Transverse colon (tissue), 4 donors: ENCODE data around the gene CLEC20A. TPM values are rescaled to one million over a fixed set of nuclear protein-coding genes. Genes with fewer than 3 reads are reported as not detected.

Experiments used
- DNase-seq: peaks from one replicate; pipeline ENCODE4 v3.0.0-alpha.2; 2019
- H3K27ac ChIP-seq, 4 donors: fragments of 200-600 bp; sonication (generic); 2 replicates each; pipeline ENCODE4 v1.5.1; 2016 to 2018; ENCODE audit warnings: inconsistent platforms in 4 of 4
- H3K27me3 ChIP-seq: fragments of 200-600 bp; sonication (generic); 2 replicates; pipeline ENCODE4 v1.5.1; 2017; ENCODE audit warnings: inconsistent platforms
- H3K36me3 ChIP-seq, 4 donors: fragments of 200-600 bp; sonication (generic); 2 replicates each; pipeline ENCODE4 v1.5.1; 2017 to 2019; ENCODE audit warnings: inconsistent platforms in 4 of 4
- H3K4me1 ChIP-seq, 4 donors: fragments of 200-600 bp; sonication (generic); 2 replicates each; pipeline ENCODE4 v1.5.1; 2017 to 2020; ENCODE audit warnings: inconsistent platforms in 4 of 4
- H3K4me3 ChIP-seq, 4 donors: fragments of 200-600 bp; sonication (generic); 1 replicate in 1 of 4; 2 replicates in 3 of 4; pipeline versions ENCODE4 v1.5.1 to v1.6.1; 2017 to 2019; ENCODE audit warnings: inconsistent platforms in 4 of 4
- H3K9me3 ChIP-seq, 2 donors: fragments of 200-600 bp; sonication (generic); 2 replicates each; pipeline ENCODE4 v1.5.1; 2017 to 2019; ENCODE audit warnings: inconsistent platforms in 2 of 2
- EP300 ChIP-seq: sonication (generic); formaldehyde crosslinking; IDR thresholded peaks from one replicate; pipeline ENCODE4 v1.6.1; 2017; ENCODE audit warnings: antibody characterized with exemption, low read depth
- POLR2A ChIP-seq: fragments of 450-650 bp; IDR thresholded peaks from one replicate; pipeline ENCODE4 v1.6.1; 2016; ENCODE audit warnings: antibody characterized with exemption, mild to moderate bottlenecking, moderate library complexity
- POLR2AphosphoS5 ChIP-seq, 3 donors: sonication (generic); formaldehyde crosslinking; IDR thresholded peaks; one replicate each; pipeline ENCODE4 v1.6.1; 2016; ENCODE audit warnings: antibody characterized with exemption in 3 of 3
- WGBS, 2 donors: methylation state at CpG; one replicate each; pipeline ENCODE4 v1.1.5; 2018; ENCODE audit warnings: low coverage in 1 of 2; 5-methylcytosine and 5-hydroxymethylcytosine counted together
- in situ Hi-C, 4 donors: fragments of 200-750 bp; cut with MboI; loops; one replicate each; pipeline versions ENCODE4 v1.15.0 to v1.15.1; 2017; ENCODE audit warnings: low sequenced_read_pairs in 3 of 4, low pct_ligation_motif_present in 1 of 4, low pct_unique_long_range_greater_than_20kb in 1 of 4
- intact Hi-C: fragments of 100-400 bp; cut with DNase I; formaldehyde crosslinking; loops from one replicate; pipeline ENCODE4 v1.15.1; 2023; ENCODE audit warnings: low total_unique reads
- total RNA-seq, 4 donors: library from RNA; depleted of rRNA; stranded (reverse); fragments of >200 nt; gene quantifications; one replicate each; pipeline ENCODE4 v1.1.0, GENCODE V29; 2016
- TF ChIP-seq, protein P1 (sequence below), 5 experiments: fragments of 200-600 bp in 3 of 5; fragments of 450-650 bp in 2 of 5; sonication (generic) in 3 of 5; IDR thresholded peaks; 1 replicate in 2 of 5; 2 replicates in 3 of 5; pipeline ENCODE4 v1.5.1; 2016 to 2017; ENCODE audit warnings: antibody characterized with exemption in 5 of 5, inconsistent platforms in 3 of 5, mild to moderate bottlenecking in 2 of 5, moderate library complexity in 1 of 5

Gene CLEC20A
- total RNA-seq, 4 donors from 2014 or later, result not detected

DNA sequence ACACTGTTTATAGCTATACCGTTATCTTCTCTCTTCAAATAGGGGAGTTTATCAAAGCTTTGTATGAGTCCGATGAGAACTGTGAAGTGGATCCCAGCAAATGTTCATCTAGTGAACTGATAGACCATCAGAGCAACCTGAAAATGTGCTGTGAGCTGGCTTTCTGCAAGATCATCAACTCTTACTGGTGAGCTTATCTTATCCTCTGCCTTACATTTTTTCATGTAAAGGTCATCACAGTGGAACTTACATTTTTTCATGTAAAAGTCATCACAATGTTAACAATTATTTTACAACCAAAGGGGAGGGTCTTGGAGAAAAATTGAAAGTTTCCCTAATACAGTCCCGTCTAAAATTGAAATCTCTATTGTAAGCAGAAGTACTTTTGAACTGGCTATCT is 45.2 kb downstream of the CLEC20A start:
- H3K4me1 ChIP-seq, result no peaks in the 10 kb centered on the region
- TF ChIP-seq EP300 (no peak), POLR2AphosphoS5 (IDR thresholded peaks at IDR 0.05) (no peak), POLR2A (no peak)
- TF ChIP-seq, protein P1, sequence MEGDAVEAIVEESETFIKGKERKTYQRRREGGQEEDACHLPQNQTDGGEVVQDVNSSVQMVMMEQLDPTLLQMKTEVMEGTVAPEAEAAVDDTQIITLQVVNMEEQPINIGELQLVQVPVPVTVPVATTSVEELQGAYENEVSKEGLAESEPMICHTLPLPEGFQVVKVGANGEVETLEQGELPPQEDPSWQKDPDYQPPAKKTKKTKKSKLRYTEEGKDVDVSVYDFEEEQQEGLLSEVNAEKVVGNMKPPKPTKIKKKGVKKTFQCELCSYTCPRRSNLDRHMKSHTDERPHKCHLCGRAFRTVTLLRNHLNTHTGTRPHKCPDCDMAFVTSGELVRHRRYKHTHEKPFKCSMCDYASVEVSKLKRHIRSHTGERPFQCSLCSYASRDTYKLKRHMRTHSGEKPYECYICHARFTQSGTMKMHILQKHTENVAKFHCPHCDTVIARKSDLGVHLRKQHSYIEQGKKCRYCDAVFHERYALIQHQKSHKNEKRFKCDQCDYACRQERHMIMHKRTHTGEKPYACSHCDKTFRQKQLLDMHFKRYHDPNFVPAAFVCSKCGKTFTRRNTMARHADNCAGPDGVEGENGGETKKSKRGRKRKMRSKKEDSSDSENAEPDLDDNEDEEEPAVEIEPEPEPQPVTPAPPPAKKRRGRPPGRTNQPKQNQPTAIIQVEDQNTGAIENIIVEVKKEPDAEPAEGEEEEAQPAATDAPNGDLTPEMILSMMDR (IDR thresholded peaks at IDR 0.05), result no peak
- intact Hi-C loops, result no loop called here
- no peak for DNase-seq
- no peak overlapping the region for H3K27ac ChIP-seq
- no peaks in the 10 kb centered on the region for H3K27me3 ChIP-seq
- peaks cover 0 to 4% (median 0%) of the 10 kb centered on the region in 4 donors for H3K36me3 ChIP-seq
- no peak overlapping the region for H3K4me3 ChIP-seq
- in situ Hi-C loops, result no loop called here
- H3K9me3 ChIP-seq, result no peaks in the 10 kb centered on the region
- 70 to 83% methylated on average over 3 of the region's 3 CpGs for WGBS, 2 donors

DNA sequence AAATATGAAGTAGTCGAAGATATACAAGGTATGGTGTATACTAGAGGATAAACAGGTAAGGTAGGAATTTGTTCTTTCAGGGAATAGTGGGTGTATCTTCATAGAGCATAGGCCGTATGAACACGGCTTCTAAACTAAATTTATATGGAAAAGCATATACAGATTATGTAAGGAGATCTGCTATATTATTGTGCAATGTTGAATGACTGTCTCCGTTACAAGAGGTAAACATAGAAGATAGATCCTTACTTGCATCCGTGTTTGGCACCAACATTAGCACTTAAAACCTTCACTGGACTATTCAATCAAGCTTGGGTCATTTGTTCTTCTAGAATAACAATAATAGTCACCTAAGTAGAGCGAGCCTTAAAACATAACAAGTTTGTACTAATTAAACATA is 45.9 kb downstream of the CLEC20A start:
- H3K27ac ChIP-seq, result no peak overlapping the region
- TF ChIP-seq, protein P1 (IDR thresholded peaks at IDR 0.05), result no peak
- TF ChIP-seq POLR2A (no peak), POLR2AphosphoS5 (IDR thresholded peaks at IDR 0.05) (no peak), EP300 (no peak)
- in situ Hi-C loops (no loop called here), intact Hi-C loops (no loop called here)
- no peak overlapping the region for H3K4me3 ChIP-seq
- H3K36me3 ChIP-seq, result peaks cover 0 to 4% (median 0%) of the 10 kb centered on the region in 4 donors
- no peaks in the 10 kb centered on the region for H3K27me3 ChIP-seq
- 86 to 94% methylated on average over 6 of the region's 6 CpGs for WGBS, 2 donors
- H3K9me3 ChIP-seq, result no peaks in the 10 kb centered on the region
- no peak for DNase-seq
- H3K4me1 ChIP-seq, result no peaks in the 10 kb centered on the region

DNA sequence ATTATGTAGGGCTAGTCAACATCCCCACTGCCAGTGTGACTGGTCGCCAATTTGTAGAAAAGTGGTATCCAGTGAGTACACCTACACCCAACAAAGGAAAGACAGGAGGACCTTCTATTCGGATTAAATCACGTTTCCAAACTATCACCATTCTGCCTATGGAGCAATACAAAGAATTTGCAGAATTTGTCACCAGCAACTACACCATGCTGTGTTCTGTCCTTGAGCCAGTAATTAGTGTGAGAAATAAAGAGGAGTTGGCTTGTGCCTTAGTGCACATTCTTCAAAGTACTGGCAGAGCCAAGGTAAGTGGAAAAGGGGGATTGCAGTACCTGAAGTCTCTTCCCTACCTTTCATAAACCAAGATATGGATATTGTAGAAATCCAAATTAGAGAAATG is 53.8 kb downstream of the CLEC20A start:
- intact Hi-C loops, result no loop called here
- DNase-seq, result no peak
- WGBS, 2 donors, result 87 to 92% methylated on average over 3 of the region's 3 CpGs
- H3K36me3 ChIP-seq, result peaks cover 0 to 21% (median 7%) of the 10 kb centered on the region in 4 donors
- H3K27ac ChIP-seq, result no peak overlapping the region
- in situ Hi-C loops, result no loop called here
- no peaks in the 10 kb centered on the region for H3K4me1 ChIP-seq
- H3K4me3 ChIP-seq, result no peak overlapping the region
- TF ChIP-seq POLR2A, result no peak
- TF ChIP-seq POLR2AphosphoS5 (IDR thresholded peaks at IDR 0.05), result no peak
- TF ChIP-seq EP300, result no peak
- TF ChIP-seq, protein P1 (IDR thresholded peaks at IDR 0.05), result no peak
- no peaks in the 10 kb centered on the region for H3K9me3 ChIP-seq
- no peaks in the 10 kb centered on the region for H3K27me3 ChIP-seq

DNA sequence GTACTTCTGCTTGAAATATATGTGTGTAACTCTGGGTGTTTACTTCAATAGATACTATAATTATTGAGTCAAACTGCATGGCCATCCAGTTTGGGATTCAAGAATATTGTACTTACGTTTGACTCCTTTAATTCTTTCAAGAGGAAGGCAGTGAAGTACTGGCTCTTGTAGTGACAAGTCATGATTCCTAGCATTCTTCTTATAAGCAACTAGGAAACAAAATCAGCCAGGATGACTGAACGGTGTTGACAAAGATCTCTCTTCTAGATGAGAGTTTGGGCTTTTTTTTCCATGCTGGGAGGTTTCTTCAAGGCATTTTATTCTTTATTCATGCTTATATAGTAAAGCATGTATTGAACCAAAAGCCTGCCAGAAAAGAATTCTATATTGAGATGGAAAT is 58.3 kb downstream of the CLEC20A start:
- H3K4me3 ChIP-seq, result no peak overlapping the region
- peaks cover 0 to 14% (median 6%) of the 10 kb centered on the region in 4 donors for H3K36me3 ChIP-seq
- WGBS, 2 donors, result 57 to 62% methylated on average over 2 of the region's 2 CpGs
- intact Hi-C loops (no loop called here), in situ Hi-C loops (no loop called here)
- DNase-seq, result no peak
- H3K27me3 ChIP-seq, result no peaks in the 10 kb centered on the region
- no peaks in the 10 kb centered on the region for H3K9me3 ChIP-seq
- H3K27ac ChIP-seq, result no peak overlapping the region
- TF ChIP-seq, protein P1 (IDR thresholded peaks at IDR 0.05), result no peak
- TF ChIP-seq POLR2AphosphoS5 (IDR thresholded peaks at IDR 0.05), result no peak
- TF ChIP-seq EP300, result no peak
- TF ChIP-seq POLR2A, result no peak
- H3K4me1 ChIP-seq, result no peaks in the 10 kb centered on the region
